Transverse colon (tissue), 4 donors: ENCODE results near the gene GNAT1.

Experiments used
- POLR2A ChIP-seq: fragments of 450-650 bp; IDR thresholded peaks from one replicate; pipeline ENCODE4 v1.6.1; 2016; ENCODE audit warnings: antibody characterized with exemption, mild to moderate bottlenecking, moderate library complexity
- POLR2AphosphoS5 ChIP-seq, 3 donors: sonication (generic); formaldehyde crosslinking; IDR thresholded peaks; one replicate each; pipeline ENCODE4 v1.6.1; 2016; ENCODE audit warnings: antibody characterized with exemption in 3 of 3
- TF ChIP-seq, protein P1 (sequence below), 5 experiments: fragments of 200-600 bp in 3 of 5; fragments of 450-650 bp in 2 of 5; sonication (generic) in 3 of 5; IDR thresholded peaks; 1 replicate in 2 of 5; 2 replicates in 3 of 5; pipeline ENCODE4 v1.5.1; 2016 to 2017; ENCODE audit warnings: antibody characterized with exemption in 5 of 5, inconsistent platforms in 3 of 5, mild to moderate bottlenecking in 2 of 5, moderate library complexity in 1 of 5

DNA sequence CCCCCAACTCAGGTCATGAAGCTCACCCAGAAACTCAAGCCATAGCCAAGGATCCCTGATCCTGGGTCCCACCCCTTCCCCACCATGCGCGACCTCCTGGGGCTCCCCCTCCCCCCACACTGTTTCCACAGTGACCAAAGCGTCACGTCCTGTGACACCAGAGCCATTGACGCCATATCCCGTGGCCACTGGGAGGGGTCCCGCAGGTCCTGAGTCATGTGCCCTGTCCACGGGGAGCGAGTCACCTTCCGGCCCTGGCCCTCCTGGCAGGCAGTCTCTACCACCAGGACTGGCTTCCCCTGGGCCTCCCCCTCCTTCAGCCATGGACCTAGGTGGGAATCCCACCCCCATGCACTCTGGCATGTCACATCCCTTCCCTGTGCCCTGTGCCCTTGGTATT is 20.7 kb upstream of the GNAT1 start:
- TF ChIP-seq, protein P1, sequence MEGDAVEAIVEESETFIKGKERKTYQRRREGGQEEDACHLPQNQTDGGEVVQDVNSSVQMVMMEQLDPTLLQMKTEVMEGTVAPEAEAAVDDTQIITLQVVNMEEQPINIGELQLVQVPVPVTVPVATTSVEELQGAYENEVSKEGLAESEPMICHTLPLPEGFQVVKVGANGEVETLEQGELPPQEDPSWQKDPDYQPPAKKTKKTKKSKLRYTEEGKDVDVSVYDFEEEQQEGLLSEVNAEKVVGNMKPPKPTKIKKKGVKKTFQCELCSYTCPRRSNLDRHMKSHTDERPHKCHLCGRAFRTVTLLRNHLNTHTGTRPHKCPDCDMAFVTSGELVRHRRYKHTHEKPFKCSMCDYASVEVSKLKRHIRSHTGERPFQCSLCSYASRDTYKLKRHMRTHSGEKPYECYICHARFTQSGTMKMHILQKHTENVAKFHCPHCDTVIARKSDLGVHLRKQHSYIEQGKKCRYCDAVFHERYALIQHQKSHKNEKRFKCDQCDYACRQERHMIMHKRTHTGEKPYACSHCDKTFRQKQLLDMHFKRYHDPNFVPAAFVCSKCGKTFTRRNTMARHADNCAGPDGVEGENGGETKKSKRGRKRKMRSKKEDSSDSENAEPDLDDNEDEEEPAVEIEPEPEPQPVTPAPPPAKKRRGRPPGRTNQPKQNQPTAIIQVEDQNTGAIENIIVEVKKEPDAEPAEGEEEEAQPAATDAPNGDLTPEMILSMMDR (IDR thresholded peaks at IDR 0.05): no peak
- TF ChIP-seq POLR2AphosphoS5 (IDR thresholded peaks at IDR 0.05) (no peak), POLR2A (no peak)
